Breast epithelium (tissue), 3 donors: ENCODE data around the gene POLR2H.

Experiments
- CTCF ChIP-seq, 3 donors: fragments of 450-650 bp; IDR thresholded peaks; one replicate each; pipeline ENCODE4 v1.5.1; 2016 to 2017; ENCODE audit warnings: antibody characterized with exemption in 3 of 3, mild to moderate bottlenecking in 3 of 3, moderate library complexity in 3 of 3
- POLR2A ChIP-seq: fragments of 450-650 bp; IDR thresholded peaks from one replicate; pipeline ENCODE4 v1.6.1; 2016; ENCODE audit warnings: antibody characterized with exemption, mild to moderate bottlenecking, moderate library complexity

- no peak for TF ChIP-seq CTCF (IDR thresholded peaks at IDR 0.05)
- TF ChIP-seq POLR2A, result no peak
Observed at GRCh38 chr3:184388936-184389230, 27.4 kb downstream of the POLR2H start.
